GM12875 (cell line): ENCODE measurements around the gene ACO1.

Experiments used
- H3K4me3 ChIP-seq: one replicate; pipeline ENCODE4 v1.5.1; 2011; ENCODE audit warnings: low read depth, low read length, control low read depth
- CTCF ChIP-seq: IDR thresholded peaks from 2 replicates; pipeline ENCODE4 v1.5.1; 2011; ENCODE audit warnings: low read depth, mild to moderate bottlenecking, control low read depth, inconsistent platforms, low read length, moderate library complexity, borderline replicate concordance; ENCODE audit not compliant: insufficient read depth

The ACO1 gene

GRCh38 chr9:32503008-32503407, 118.6 kb downstream of the ACO1 start:
- TF ChIP-seq CTCF, result no peak
- no peak overlapping the region for H3K4me3 ChIP-seq
